IMR-90 (cell line): ENCODE measurements around the gene SHLD1. TPM values are rescaled to one million over a fixed set of nuclear protein-coding genes. Genes with fewer than 3 reads are reported as not detected.

Experiments used
- ATAC-seq: fragments of 200-7000 bp; cut with Tn5 transposase; 2 replicates; pipeline ENCODE4 v1.9.1; 2020; ENCODE audit warnings: low read depth, mild to moderate bottlenecking, moderate library complexity
- BruUV-seq: library from RNA; stranded (reverse); fragments of 400-500 nt; replicated peaks from 2 replicates; lab custom pipeline; 2021; lab: Mats Ljungman, UMichigan
- CTCF ChIA-PET: fragments of 300-600 bp; formaldehyde crosslinking; extraction: SDS; loops from one replicate; lab custom pipeline; 2021; ENCODE audit warnings: antibody characterized with exemption; lab: Yijun Ruan, JAX
- POLR2A ChIA-PET: fragments of 300-600 bp; sonication (Branson Sonifier 250); formaldehyde crosslinking; loops from one replicate; lab custom pipeline; 2022; ENCODE audit warnings: antibody characterized with exemption; ENCODE audit not compliant: unreplicated experiment; lab: Charles Lee
- DNase-seq: peaks from one replicate; pipeline ENCODE4 v3.0.0; 2013
- H2AFZ ChIP-seq: replicated peaks from 2 replicates; pipeline ENCODE3; 2013; ENCODE audit warnings: low read length, mild to moderate bottlenecking; ENCODE audit not compliant: poor library complexity
- H2AK5ac ChIP-seq: 2 replicates; pipeline ENCODE4 v1.6.1; 2013; ENCODE audit warnings: low read depth, low read length, inconsistent platforms
- H2AK9ac ChIP-seq: replicated peaks from 2 replicates; pipeline ENCODE3; 2013; ENCODE audit warnings: mild to moderate bottlenecking, low read depth, low read length, moderate library complexity; ENCODE audit not compliant: poor library complexity
- H2BK120ac ChIP-seq: 2 replicates; pipeline ENCODE4 v1.6.1; 2013; ENCODE audit warnings: low read depth, low read length, inconsistent platforms
- H2BK15ac ChIP-seq: 3 replicates; pipeline ENCODE4 v1.6.1; 2013; ENCODE audit warnings: low read depth, low read length, inconsistent platforms
- H2BK20ac ChIP-seq: 2 replicates; pipeline ENCODE4 v1.6.1; 2013; ENCODE audit warnings: low read depth, mild to moderate bottlenecking, inconsistent platforms, low read length, moderate library complexity
- H2BK5ac ChIP-seq: 2 replicates; pipeline ENCODE4 v1.6.1; 2013; ENCODE audit warnings: mild to moderate bottlenecking, low read depth, low read length, inconsistent platforms; ENCODE audit not compliant: poor library complexity, severe bottlenecking
- H3K14ac ChIP-seq: replicated peaks from 2 replicates; pipeline ENCODE4 v1.6.1; 2013; ENCODE audit warnings: low read depth, low read length, inconsistent platforms
- H3K18ac ChIP-seq: 2 replicates; pipeline ENCODE4 v1.6.1; 2013; ENCODE audit warnings: low read depth, low read length, control low read depth
- H3K23ac ChIP-seq: 2 replicates; pipeline ENCODE4 v1.6.1; 2013; ENCODE audit warnings: low read depth, low read length, inconsistent platforms
- H3K27ac ChIP-seq: 2 replicates; pipeline ENCODE4 v1.5.1; 2013; ENCODE audit warnings: mild to moderate bottlenecking, control low read depth, low read length; ENCODE audit not compliant: insufficient read depth
- H3K27me3 ChIP-seq: 2 replicates; pipeline ENCODE4 v1.6.1; 2013; ENCODE audit warnings: low read length; ENCODE audit not compliant: control insufficient read depth, insufficient read depth
- H3K36me3 ChIP-seq: 2 replicates; pipeline ENCODE4 v1.6.1; 2013; ENCODE audit warnings: low read length, mixed read lengths; ENCODE audit not compliant: control insufficient read depth, insufficient read depth
- H3K4ac ChIP-seq: 2 replicates; pipeline ENCODE4 v1.6.1; 2013; ENCODE audit warnings: low read depth, low read length, inconsistent platforms
- H3K4me1 ChIP-seq: 2 replicates; pipeline ENCODE4 v1.6.1; 2013; ENCODE audit warnings: low read length, mixed read lengths; ENCODE audit not compliant: control insufficient read depth, insufficient read depth
- H3K4me2 ChIP-seq: 2 replicates; pipeline ENCODE4 v1.6.1; 2013; ENCODE audit warnings: low read depth, mild to moderate bottlenecking, control low read depth, low read length, moderate library complexity
- H3K4me3 ChIP-seq: 2 replicates; pipeline ENCODE4 v1.5.1; 2013; ENCODE audit warnings: low read depth, mild to moderate bottlenecking, control low read depth, low read length, moderate library complexity; ENCODE audit not compliant: insufficient read depth
- H3K56ac ChIP-seq: 2 replicates; pipeline ENCODE4 v1.6.1; 2013; ENCODE audit warnings: low read length, inconsistent platforms; ENCODE audit not compliant: insufficient read depth; ENCODE audit errors: extremely low read depth
- H3K79me1 ChIP-seq, 2 experiments: 2 replicates each; pipeline ENCODE4 v1.6.1; 2013; ENCODE audit warnings: low read length in 2 of 2, inconsistent platforms in 1 of 2, low read depth in 1 of 2
- H3K9ac ChIP-seq: 2 replicates; pipeline ENCODE4 v1.6.1; 2013; ENCODE audit warnings: low read depth, low read length, control low read depth
- H3K9me1 ChIP-seq: 2 replicates; pipeline ENCODE4 v1.6.1; 2013; ENCODE audit warnings: low read length, inconsistent platforms; ENCODE audit not compliant: insufficient read depth
- H3K9me3 ChIP-seq: 2 replicates; pipeline ENCODE4 v1.6.1; 2013; ENCODE audit warnings: low read length; ENCODE audit not compliant: control insufficient read depth, insufficient read depth
- H4K20me1 ChIP-seq: 2 replicates; pipeline ENCODE4 v1.6.1; 2013; ENCODE audit warnings: low read length, inconsistent platforms; ENCODE audit not compliant: insufficient read depth
- H4K5ac ChIP-seq: 2 replicates; pipeline ENCODE4 v1.6.1; 2013; ENCODE audit warnings: mild to moderate bottlenecking, low read depth, low read length, control low read depth
- H4K8ac ChIP-seq, 2 experiments: 2 replicates each; pipeline ENCODE4 v1.6.1; 2013; ENCODE audit warnings: low read depth in 2 of 2, low read length in 2 of 2, control low read depth in 1 of 2, inconsistent platforms in 1 of 2
- H4K91ac ChIP-seq: 2 replicates; pipeline ENCODE4 v1.6.1; 2013; ENCODE audit warnings: low read depth, low read length, inconsistent platforms; ENCODE audit not compliant: insufficient read depth
- CEBPB ChIP-seq: IDR thresholded peaks from 2 replicates; pipeline ENCODE4 v1.6.1; 2012; ENCODE audit warnings: low read depth, low read length, improper control_type of control experiment
- CHD1 ChIP-seq: IDR thresholded peaks from 2 replicates; pipeline ENCODE4 v1.6.1; 2012; ENCODE audit warnings: low read depth, low read length, improper control_type of control experiment
- MAFK ChIP-seq: IDR thresholded peaks from 2 replicates; pipeline ENCODE4 v1.6.1; 2012; ENCODE audit warnings: low read depth, low read length, improper control_type of control experiment
- MAZ ChIP-seq: IDR thresholded peaks from 2 replicates; pipeline ENCODE4 v1.6.1; 2012; ENCODE audit warnings: low read depth, mild to moderate bottlenecking, low read length, improper control_type of control experiment, moderate library complexity, borderline replicate concordance
- POLR2A ChIP-seq: IDR thresholded peaks from 2 replicates; pipeline ENCODE4 v1.6.1; 2012; ENCODE audit warnings: mild to moderate bottlenecking, low read depth, low read length
- RAD21 ChIP-seq: IDR thresholded peaks from 2 replicates; pipeline ENCODE4 v1.6.1; 2012; ENCODE audit warnings: low read length, improper control_type of control experiment
- RCOR1 ChIP-seq: IDR thresholded peaks from 2 replicates; pipeline ENCODE4 v1.6.1; 2012; ENCODE audit warnings: mild to moderate bottlenecking, low read length, improper control_type of control experiment; ENCODE audit not compliant: insufficient replicate concordance
- USF2 ChIP-seq: fragments of 150-350 bp; IDR thresholded peaks from 2 replicates; pipeline ENCODE4 v1.6.1; 2017; ENCODE audit warnings: mild to moderate bottlenecking, antibody characterized with exemption, low read length, low read depth
- WGBS, 2 experiments: methylation state at CpG; one replicate each; pipeline versions ENCODE4 v1.1.5 to v1.1.7; 2013; ENCODE audit warnings: missing lambda C conversion rate in 2 of 2; ENCODE audit not compliant: insufficient read length in 1 of 2; ENCODE audit errors: extremely low coverage in 2 of 2; 5-methylcytosine and 5-hydroxymethylcytosine counted together
- dilution Hi-C: fragments of 300-500 bp; cut with HindIII; formaldehyde crosslinking; loops from one replicate; pipeline ENCODE4 v1.14.3; 2018; ENCODE audit warnings: low sequenced_read_pairs; ENCODE audit not compliant: unreplicated experiment
- in situ Hi-C: fragments of 300-500 bp; cut with MboI; formaldehyde crosslinking; loops from 3 replicates; pipeline ENCODE4 v1.14.3; 2019; ENCODE audit warnings: low sequenced_read_pairs, inconsistent platforms, mixed read lengths
- intact Hi-C: fragments of 100-400 bp; cut with micrococcal nuclease; formaldehyde crosslinking; loops from 2 replicates; pipeline ENCODE4 v1.10.0; 2022
- polyA plus RNA-seq, 3 experiments: library from polyadenylated mRNA; depleted of rRNA; stranded (reverse); fragments of >200 nt; gene quantifications; 2 replicates each; pipeline ENCODE4 v1.2.3, GENCODE V29; 2012; ENCODE audit warnings: low replicate concordance in 1 of 3
- total RNA-seq: library from RNA; depleted of rRNA; stranded (reverse); fragments of >200 nt; gene quantifications from 2 replicates; pipeline ENCODE4 v1.2.3, GENCODE V29; 2012

The SHLD1 gene
- total and polyA plus RNA-seq, 2 of the 4 experiments (the other 2 are of a cell fraction): 2.6 to 3.0 TPM

GRCh38 chr20:5877128-5877527 lies 126.9 kb downstream of the SHLD1 start:
- Histone ChIP-seq H3K9ac (no peak overlapping the region), H3K18ac (no peak overlapping the region), H4K5ac (no peak overlapping the region), H4K91ac (no peak overlapping the region), H2BK120ac (no peak overlapping the region), H3K14ac (no peak overlapping the region), H3K23ac (no peak overlapping the region), H3K4me2 (no peak overlapping the region), H2AFZ (no peak overlapping the region), H3K9me1 (no peaks in the 10 kb centered on the region), H3K79me1 (no peaks in the 10 kb centered on the region), H3K9me3 (no peaks in the 10 kb centered on the region), H3K27ac (no peak overlapping the region), H3K56ac (no peak overlapping the region), H2BK5ac (no peak overlapping the region), H2BK15ac (no peak overlapping the region), H3K36me3 (no peaks in the 10 kb centered on the region), H3K27me3 (peaks cover 11% of the 10 kb centered on the region), H3K4me1 (no peaks in the 10 kb centered on the region), H2AK5ac (no peak overlapping the region), H2BK20ac (no peak overlapping the region), H4K20me1 (no peaks in the 10 kb centered on the region), H3K4ac (no peak overlapping the region), H4K8ac (no peak overlapping the region), H3K4me3 (no peak overlapping the region), H2AK9ac (no peak overlapping the region)
- no peak for DNase-seq
- dilution Hi-C loops: no loop called here
- ChIA-PET CTCF (interaction anchor here (0.6 to 1.3 kb wide), 2 partner anchors 9 to 44 kb away, joined by 3 read pairs; no protein-coding TSS in a partner anchor), POLR2A (no interaction called here)
- intact Hi-C loops: no loop called here
- no CpG with 5 or more reads among the region's 4 CpGs for WGBS, 2 experiments
- ATAC-seq: no peak
- in situ Hi-C loops: no loop called here
- no peak for TF ChIP-seq MAZ
- no peak for TF ChIP-seq CEBPB
- peak; percentile 27; the same call in 1 of the 2 replicates for TF ChIP-seq USF2
- no peak for TF ChIP-seq CHD1
- TF ChIP-seq POLR2A: no peak
- TF ChIP-seq RAD21: no peak
- TF ChIP-seq MAFK: no peak
- no peak for TF ChIP-seq RCOR1
- BruUV-seq: no TSS peak
